ENCODE measurements around the gene MED16. TPM values are rescaled to one million over a fixed set of nuclear protein-coding genes. Genes with fewer than 3 reads are reported as not detected.

MED16 gene
- total RNA-seq, 2 experiments from 2014 or later: 47.7 to 70.6 TPM

DNA sequence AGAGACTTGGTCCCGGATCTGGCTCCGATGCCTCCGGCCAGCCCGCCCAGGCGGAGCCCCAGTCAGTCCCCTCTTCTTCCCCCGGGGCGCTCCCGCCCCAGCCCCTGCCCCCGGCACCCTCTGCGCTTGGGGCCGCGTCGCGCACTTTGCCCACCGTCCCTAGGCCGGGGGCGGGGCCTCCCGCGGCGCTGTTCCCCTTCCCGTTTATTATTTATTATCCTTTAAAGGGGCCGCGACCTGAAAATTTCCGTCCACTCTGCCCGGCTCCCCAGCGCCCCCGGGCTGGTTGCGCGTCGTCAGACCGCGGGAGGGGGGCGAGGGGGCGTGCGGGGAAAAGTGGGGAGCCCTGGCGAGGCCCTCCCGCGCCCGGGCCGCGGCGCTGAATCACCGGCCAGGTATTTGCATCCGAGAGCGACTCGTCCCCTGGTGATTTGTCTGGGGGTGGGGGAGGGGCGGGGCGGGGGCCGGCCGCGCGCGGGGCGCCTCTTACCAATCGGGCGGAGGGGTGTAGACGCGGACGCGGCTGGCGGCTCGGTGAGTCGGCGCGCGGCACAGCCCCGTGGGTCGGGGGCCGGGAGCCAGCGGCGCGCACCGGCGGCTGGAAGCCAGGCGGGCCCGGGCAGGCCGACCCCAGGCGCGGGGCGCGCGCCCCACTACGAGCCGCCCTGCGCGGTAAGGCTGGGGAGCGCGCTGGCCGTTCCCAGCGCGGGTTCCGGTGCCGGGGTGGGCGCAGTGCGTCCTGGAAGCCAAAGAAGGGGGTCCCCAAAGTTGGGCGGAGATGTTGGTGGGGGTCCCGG, 32.7 kb upstream of the MED16 start, which contains the start of gene ARID3A:
TSS of gene ARID3A (plus strand) at position 510 of the 797 bp plus-strand sequence. CDS start 3,494 bp downstream, outside the sequence.
- DNase-seq: peak; percentile 82
- Mint-ChIP-seq H3K4me1 (peaks cover 17% of the 10 kb centered on the region), H3K27me3 (no peaks in the 10 kb centered on the region), H3K4me3 (peak within 1 kb of the TSS; percentile 77), H3K27ac (peak within 1 kb of the TSS; percentile 75), H3K36me3 (peaks cover 2% of the 10 kb centered on the region), H3K9me3 (ENCODE audit: low read depth) (no peaks in the 10 kb centered on the region)
- CTCF ChIA-PET: interaction anchor here (1.2 to 7.4 kb wide), 3 partner anchors 13 to 62 kb away, joined by 7 to 163 read pairs (median 18); partner anchors contain the start of gene WDR18
- peak; percentile 68 for ATAC-seq

DNA sequence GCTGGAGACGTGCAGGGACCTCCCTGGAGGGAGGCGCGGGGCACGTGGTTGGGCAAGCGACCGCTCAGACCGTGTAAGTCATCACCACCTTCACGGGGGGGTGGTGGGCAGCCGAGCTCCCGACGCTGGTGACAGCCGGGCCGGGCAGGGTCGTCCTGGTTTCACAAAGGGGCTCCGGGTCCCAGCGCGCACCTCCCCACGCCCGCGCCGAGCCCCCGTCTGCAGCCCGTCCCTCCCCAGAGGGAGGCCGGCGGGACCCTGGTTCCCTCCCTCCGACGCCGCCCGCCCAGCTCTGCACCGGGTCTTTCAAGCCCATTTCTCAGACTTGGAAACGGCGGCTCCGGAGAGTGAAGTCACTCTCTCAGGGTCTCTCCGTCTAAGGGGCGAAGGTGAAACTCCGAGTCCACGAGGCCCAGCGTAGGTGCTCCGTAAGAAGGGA, 32.1 kb upstream of the MED16 start:
- H3K4me1 Mint-ChIP-seq: peaks cover 19% of the 10 kb centered on the region
- H3K27me3 Mint-ChIP-seq: no peaks in the 10 kb centered on the region
- no peaks in the 10 kb centered on the region for H3K9me3 Mint-ChIP-seq (ENCODE audit: low read depth)
- ATAC-seq (peak; percentile 71), DNase-seq (no peak)
- H3K27ac Mint-ChIP-seq: peak overlapping the region; percentile 75
- peak overlapping the region; percentile 77 for H3K4me3 Mint-ChIP-seq
- peaks cover 2% of the 10 kb centered on the region for H3K36me3 Mint-ChIP-seq
- CTCF ChIA-PET: interaction anchor here (1.2 to 7.4 kb wide), 3 partner anchors 14 to 62 kb away, joined by 7 to 163 read pairs (median 18); partner anchors contain the start of gene WDR18

DNA sequence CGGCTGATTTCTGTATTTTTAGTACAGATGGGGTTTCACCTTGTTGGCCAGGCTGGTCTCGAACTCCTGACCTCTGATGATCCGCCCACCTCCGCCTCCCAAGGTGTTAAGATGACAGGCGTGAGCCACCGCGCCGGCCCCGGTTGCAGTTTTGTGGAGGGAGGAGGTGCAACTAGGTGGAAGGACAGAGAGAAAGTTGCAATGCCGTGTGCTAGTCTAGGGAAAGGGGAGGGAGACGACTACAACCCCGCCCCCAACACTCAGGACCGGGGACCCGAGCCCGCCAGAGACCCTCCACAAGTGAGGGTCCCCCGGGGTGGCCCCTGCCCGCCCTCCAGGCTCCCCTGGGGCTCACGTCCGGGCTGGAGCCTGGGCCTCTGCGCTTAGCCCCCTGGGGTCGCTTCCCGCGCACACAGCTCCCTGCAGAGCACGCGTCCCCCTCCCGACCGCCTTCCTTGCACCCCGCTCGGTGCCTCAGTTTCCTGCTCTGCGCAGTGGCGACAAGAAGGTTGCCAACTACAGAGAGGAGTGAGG, 31.6 kb upstream of the MED16 start:
- ATAC-seq: no peak
- H3K4me1 Mint-ChIP-seq: peaks cover 19% of the 10 kb centered on the region
- no peaks in the 10 kb centered on the region for H3K27me3 Mint-ChIP-seq
- no peaks in the 10 kb centered on the region for H3K9me3 Mint-ChIP-seq (ENCODE audit: low read depth)
- peak overlapping the region; percentile 77 for H3K4me3 Mint-ChIP-seq
- H3K36me3 Mint-ChIP-seq: no peaks in the 10 kb centered on the region
- CTCF ChIA-PET: interaction anchor here (0.9 to 7.4 kb wide), 5 partner anchors 14 to 154 kb away, joined by 3 to 163 read pairs (median 7); partner anchors contain the start of gene WDR18
- peak; percentile 70 for DNase-seq
- H3K27ac Mint-ChIP-seq: peak overlapping the region; percentile 75

DNA sequence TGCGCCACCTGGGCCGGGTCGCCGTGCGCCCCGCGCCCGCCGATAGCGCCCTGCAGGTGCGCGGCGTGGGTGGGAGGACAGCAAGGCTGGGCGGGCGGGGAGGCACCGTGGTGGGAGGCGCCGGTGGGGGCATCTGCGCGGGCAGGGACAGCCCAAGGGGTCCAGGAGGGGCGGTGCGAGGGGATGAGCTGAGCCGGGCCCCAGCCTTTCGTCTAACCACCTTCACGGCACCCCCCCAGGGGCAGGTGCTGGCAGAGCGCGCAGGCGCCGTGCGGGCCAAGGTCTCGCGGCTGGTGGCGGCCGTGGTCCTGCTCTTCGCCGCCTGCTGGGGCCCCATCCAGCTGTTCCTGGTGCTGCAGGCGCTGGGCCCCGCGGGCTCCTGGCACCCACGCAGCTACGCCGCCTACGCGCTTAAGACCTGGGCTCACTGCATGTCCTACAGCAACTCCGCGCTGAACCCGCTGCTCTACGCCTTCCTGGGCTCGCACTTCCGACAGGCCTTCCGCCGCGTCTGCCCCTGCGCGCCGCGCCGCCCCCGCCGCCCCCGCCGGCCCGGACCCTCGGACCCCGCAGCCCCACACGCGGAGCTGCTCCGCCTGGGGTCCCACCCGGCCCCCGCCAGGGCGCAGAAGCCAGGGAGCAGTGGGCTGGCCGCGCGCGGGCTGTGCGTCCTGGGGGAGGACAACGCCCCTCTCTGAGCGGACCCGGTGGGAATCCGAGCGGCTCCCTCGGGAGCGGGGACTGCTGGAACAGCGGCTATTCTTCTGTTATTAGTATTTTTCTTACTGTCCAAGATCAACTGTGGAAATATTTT, 27.3 kb upstream of the MED16 start:
- ATAC-seq (peak; percentile 31), DNase-seq (peak; percentile 71)
- Mint-ChIP-seq H3K27me3 (peaks cover 9% of the 10 kb centered on the region), H3K9me3 (ENCODE audit: low read depth) (no peaks in the 10 kb centered on the region), H3K36me3 (no peaks in the 10 kb centered on the region), H3K4me3 (peak overlapping the region; percentile 75), H3K4me1 (peaks cover 20% of the 10 kb centered on the region), H3K27ac (peak overlapping the region; percentile 68)
- CTCF ChIA-PET: interaction anchor here (1.2 to 7.4 kb wide), 10 partner anchors 9 to 841 kb away, joined by 3 to 163 read pairs (median 8); partner anchors contain the start of genes CFD, MED16, RNU6-9 and WDR18

DNA sequence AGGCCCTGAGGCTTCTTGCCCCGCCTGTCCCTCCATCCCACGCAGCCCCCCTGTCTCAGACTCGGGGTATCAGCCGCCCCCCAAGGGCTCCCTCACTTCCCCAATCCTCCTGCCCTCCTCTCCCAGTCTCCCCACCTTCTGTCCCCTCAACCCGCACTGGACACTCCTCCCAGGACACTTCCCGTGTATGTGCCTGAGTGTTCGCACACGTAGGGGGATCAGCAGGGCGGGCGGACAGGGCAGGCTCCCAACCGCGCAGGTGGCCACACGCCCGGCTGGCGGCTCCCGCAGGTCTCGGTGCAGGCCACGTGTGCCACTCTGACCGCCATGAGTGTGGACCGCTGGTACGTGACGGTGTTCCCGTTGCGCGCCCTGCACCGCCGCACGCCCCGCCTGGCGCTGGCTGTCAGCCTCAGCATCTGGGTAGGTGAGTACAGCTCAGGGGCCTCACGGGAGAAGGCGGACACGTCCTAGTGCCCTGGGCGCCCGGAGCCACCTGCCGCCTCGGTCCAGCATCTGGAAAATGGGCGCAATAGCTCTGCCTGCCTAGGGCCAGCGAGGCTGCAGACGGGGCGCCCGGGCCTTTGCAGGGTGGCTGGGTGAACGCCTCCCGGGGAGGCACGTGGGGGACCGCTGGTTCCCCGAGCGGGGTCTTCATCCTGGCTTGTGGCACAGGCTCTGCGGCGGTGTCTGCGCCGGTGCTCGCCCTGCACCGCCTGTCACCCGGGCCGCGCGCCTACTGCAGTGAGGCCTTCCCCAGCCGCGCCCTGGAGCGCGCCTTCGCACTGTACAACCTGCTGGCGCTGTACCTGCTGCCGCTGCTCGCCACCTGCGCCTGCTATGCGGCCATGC, 26.4 kb upstream of the MED16 start:
- Mint-ChIP-seq H3K9me3 (ENCODE audit: low read depth) (no peaks in the 10 kb centered on the region), H3K4me3 (peak overlapping the region; percentile 53), H3K27me3 (peaks cover 9% of the 10 kb centered on the region), H3K4me1 (peaks cover 18% of the 10 kb centered on the region), H3K27ac (peak overlapping the region; percentile 19), H3K36me3 (no peaks in the 10 kb centered on the region)
- DNase-seq: no peak
- CTCF ChIA-PET: interaction anchor here (1.2 to 7.4 kb wide), 9 partner anchors 8 to 842 kb away, joined by 3 to 163 read pairs (median 7); partner anchors contain the start of genes CFD, MED16, RNU6-9 and WDR18
- ATAC-seq: peak; percentile 28

- no peak overlapping the region for H3K27ac Mint-ChIP-seq
- H3K9me3 Mint-ChIP-seq (ENCODE audit: low read depth): no peaks in the 10 kb centered on the region
- no peaks in the 10 kb centered on the region for H3K36me3 Mint-ChIP-seq
- peaks cover 15% of the 10 kb centered on the region for H3K4me1 Mint-ChIP-seq
- H3K4me3 Mint-ChIP-seq: peak overlapping the region; percentile 53
- H3K27me3 Mint-ChIP-seq: peaks cover 9% of the 10 kb centered on the region
- peak; percentile 14 for ATAC-seq
- peak; percentile 60 for DNase-seq
- CTCF ChIA-PET: interaction anchor here (1.5 to 7.4 kb wide), 6 partner anchors 9 to 149 kb away, joined by 6 to 163 read pairs (median 28); partner anchors contain the start of genes CFD and WDR18
Measured at GRCh38 chr19:918481-919198, 25.7 kb upstream of the MED16 start.

DNA sequence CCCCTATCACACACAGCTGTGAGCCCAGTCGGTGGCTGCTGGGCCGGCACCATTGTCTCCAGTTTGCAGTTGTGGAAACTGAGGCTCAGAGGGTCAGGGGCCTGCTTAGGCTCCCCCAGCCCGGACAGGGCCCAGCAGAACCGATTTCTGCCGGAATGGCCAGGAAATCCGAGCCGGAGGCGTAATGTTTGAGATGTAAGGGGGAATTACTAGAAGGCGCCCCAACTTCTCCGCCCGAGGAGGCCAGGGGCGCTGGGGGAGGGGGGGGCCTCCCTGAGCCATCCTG, 25.1 kb upstream of the MED16 start:
- no peaks in the 10 kb centered on the region for H3K9me3 Mint-ChIP-seq (ENCODE audit: low read depth)
- no peak overlapping the region for H3K4me3 Mint-ChIP-seq
- H3K27me3 Mint-ChIP-seq: peaks cover 9% of the 10 kb centered on the region
- ATAC-seq (no peak), DNase-seq (no peak)
- H3K36me3 Mint-ChIP-seq: no peaks in the 10 kb centered on the region
- H3K27ac Mint-ChIP-seq: no peak overlapping the region
- CTCF ChIA-PET: interaction anchor here (1.5 to 4.6 kb wide), 3 partner anchors 22 to 148 kb away, joined by 6 to 85 read pairs (median 14); no protein-coding TSS in a partner anchor
- H3K4me1 Mint-ChIP-seq: peaks cover 15% of the 10 kb centered on the region

- Mint-ChIP-seq H3K27me3 (peaks cover 9% of the 10 kb centered on the region), H3K27ac (no peak within 1 kb of the TSS), H3K36me3 (no peaks in the 10 kb centered on the region), H3K9me3 (ENCODE audit: low read depth) (no peaks in the 10 kb centered on the region), H3K4me3 (peak within 1 kb of the TSS; percentile 20), H3K4me1 (peaks cover 15% of the 10 kb centered on the region)
- ATAC-seq: peak; percentile 12
- CTCF ChIA-PET: interaction anchor here (1.5 to 4.6 kb wide), 4 partner anchors 21 to 147 kb away, joined by 6 to 85 read pairs (median 26); no protein-coding TSS in a partner anchor
- peak; percentile 68 for DNase-seq
Measured at GRCh38 chr19:917323-918151, 24.6 kb upstream of the MED16 start, which contains the start of gene KISS1R. KISS1R (plus strand) TSS chr19:917333; CDS start chr19:917503, 170 bp downstream.

DNA sequence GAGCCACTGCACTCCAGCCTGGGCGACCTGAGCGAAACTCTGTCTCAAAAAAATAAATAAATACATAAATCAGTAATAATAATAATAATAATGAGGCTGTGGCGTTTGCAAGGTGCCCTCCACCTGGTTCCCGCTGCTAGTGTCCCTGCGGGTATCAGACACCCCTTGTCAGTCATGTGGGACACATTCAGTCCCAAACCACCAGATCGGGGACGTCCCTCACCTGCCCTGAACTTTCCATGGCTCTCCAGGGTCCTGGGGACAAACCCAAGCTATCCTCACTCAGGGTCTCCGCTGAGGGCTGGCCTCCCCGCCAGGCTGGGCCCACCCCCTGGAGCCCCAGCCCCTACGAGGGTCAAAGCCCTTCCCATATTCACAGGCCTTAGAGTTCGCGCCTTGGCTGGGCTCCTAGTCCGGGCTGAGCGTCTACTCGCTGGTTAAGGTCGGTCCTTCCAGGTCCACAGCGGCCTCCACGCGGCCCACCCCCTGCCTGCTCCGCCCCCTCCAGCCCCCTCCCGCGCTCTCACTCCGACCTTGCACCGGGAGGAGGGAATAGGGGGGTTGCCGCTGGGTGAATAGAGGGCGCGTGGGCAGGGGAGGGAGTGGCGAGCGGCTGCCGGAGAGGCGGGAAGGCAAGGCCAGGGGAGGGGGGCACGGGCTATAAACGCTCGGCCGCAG, 23.8 kb upstream of the MED16 start:
- DNase-seq (no peak), ATAC-seq (no peak)
- Mint-ChIP-seq H3K27me3 (peaks cover 9% of the 10 kb centered on the region), H3K4me3 (no peak overlapping the region), H3K4me1 (peaks cover 13% of the 10 kb centered on the region), H3K27ac (no peak overlapping the region), H3K9me3 (ENCODE audit: low read depth) (no peaks in the 10 kb centered on the region), H3K36me3 (no peaks in the 10 kb centered on the region)
- CTCF ChIA-PET: interaction anchor here (1.3 to 4.4 kb wide), 2 partner anchors 53 to 324 kb away, joined by 3 to 38 read pairs; no protein-coding TSS in a partner anchor

DNA sequence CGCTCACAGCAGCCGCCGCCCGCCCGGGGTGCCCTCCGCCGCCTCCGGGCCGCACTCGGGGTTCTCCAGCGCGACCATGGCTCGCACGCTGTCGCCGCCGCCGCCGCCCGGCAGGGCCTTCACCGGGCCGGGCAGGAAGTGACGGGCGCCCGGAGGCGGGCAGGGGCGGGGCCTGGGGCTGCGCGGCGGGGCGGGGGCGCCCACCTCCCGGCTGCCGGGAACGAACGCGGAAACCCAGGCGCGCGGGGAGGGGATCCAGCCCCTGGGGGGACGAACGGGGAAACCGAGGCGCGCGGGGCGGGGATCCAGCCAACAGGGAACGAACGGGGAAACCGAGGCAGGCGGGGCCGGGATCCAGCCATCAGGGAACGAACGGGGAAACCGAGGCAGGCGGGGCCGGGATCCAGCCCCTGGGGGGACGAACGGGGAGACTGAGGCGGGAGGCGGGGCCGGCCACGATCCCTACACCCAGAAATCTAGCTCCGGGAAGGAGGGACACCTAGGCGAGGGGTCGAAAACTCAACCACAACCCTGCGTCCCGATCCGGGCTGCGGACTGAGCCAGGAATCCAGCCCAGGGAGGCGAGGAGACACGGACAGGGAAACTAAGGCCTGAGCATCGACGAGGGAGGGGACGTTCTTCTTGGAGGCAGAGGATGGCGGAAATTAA, 20.2 kb upstream of the MED16 start, which contains the start of gene R3HDM4:
TSS of gene R3HDM4 (minus strand) at position 140 of the 669 bp plus-strand sequence. CDS start at position 78, 62 bp downstream.
- peak; percentile 86 for DNase-seq
- CTCF ChIA-PET: interaction anchor here (0.9 to 4.4 kb wide), 3 partner anchors 20 to 50 kb away, joined by 3 to 38 read pairs (median 3); partner anchors contain the start of genes MED16 and RNU6-9
- H3K4me3 Mint-ChIP-seq: peak within 1 kb of the TSS; percentile 78

More for the DNA sequence above, 20.2 kb upstream of the MED16 start, which contains the start of gene R3HDM4:
- Mint-ChIP-seq H3K9me3 (ENCODE audit: low read depth) (no peaks in the 10 kb centered on the region), H3K27ac (peak within 1 kb of the TSS; percentile 84), H3K27me3 (peaks cover 2% of the 10 kb centered on the region), H3K36me3 (peaks cover 2% of the 10 kb centered on the region), H3K4me1 (peaks cover 32% of the 10 kb centered on the region)
- ATAC-seq: peak; percentile 73

Data from activated CD8-positive, alpha-beta memory T cell treated with anti-CD3 and anti-CD28 coated beads, Interleukin-2, amount 10 ng/mL, durations not matched to agents 7 days and 5 days (primary cell).